Mucosa of descending colon (tissue), 3 donors: ENCODE measurements around the gene CATSPERZ. TPM values are rescaled to one million over a fixed set of nuclear protein-coding genes. Genes with fewer than 3 reads are reported as not detected.

ENCODE experiments used
- ATAC-seq: fragments of 200-7000 bp; cut with Tn5 transposase; one replicate; pipeline ENCODE4 v1.9.1; 2020; ENCODE audit warnings: mild to moderate bottlenecking, moderate library complexity
- DNase-seq, 3 donors: peaks; one replicate each; pipeline ENCODE4 v3.0.0-alpha.2; 2020
- H3K36me3 ChIP-seq: fragments of 200-600 bp; one replicate; pipeline ENCODE4 v1.8.0; 2021; ENCODE audit warnings: low read depth, mild to moderate bottlenecking
- H3K4me1 ChIP-seq: fragments of 200-600 bp; one replicate; pipeline ENCODE4 v1.8.0; 2021; ENCODE audit warnings: low read depth, mild to moderate bottlenecking
- H3K4me3 ChIP-seq: fragments of 200-600 bp; one replicate; pipeline ENCODE4 v1.8.0; 2021; ENCODE audit warnings: mild to moderate bottlenecking
- H3K9me3 ChIP-seq: fragments of 200-600 bp; one replicate; pipeline ENCODE4 v1.8.0; 2021; ENCODE audit warnings: mild to moderate bottlenecking
- CTCF ChIP-seq: fragments of 200-600 bp; IDR thresholded peaks from one replicate; pipeline ENCODE4 v1.8.0; 2022; ENCODE audit warnings: antibody characterized with exemption, mild to moderate bottlenecking
- intact Hi-C, 2 donors: fragments of 100-400 bp; cut with DNase I in 1 of 2; cut with micrococcal nuclease in 1 of 2; formaldehyde crosslinking; loops; one replicate each; pipeline versions ENCODE4 v1.11.0 to v1.11.1; 2022; cut with DNase I, micrococcal nuclease
- total RNA-seq, 3 donors: library from RNA; stranded (reverse); fragmentation: NEBNext Ultra II Directional in 2 of 3; extraction: Animal tissue kit (Norgen Biotek cat#: 25700) in 2 of 3; gene quantifications; one replicate each; pipeline versions ENCODE4 v1.2.1 to v1.2.4, GENCODE V29; 2021 to 2023
- donor health status: DM: no; HTN: no; CAD: no; lungs with moderate emphysema.
- donor health status: DM: no; HTN: no; CAD: no.
- donor health status: DM: no; HTN: yes; CAD: no.

Gene CATSPERZ
- total RNA-seq, 3 donors from 2014 or later, result not detected

GRCh38 chr11:64285885-64286800, 14.0 kb upstream of the CATSPERZ start:
- peak overlapping the region; percentile 53 for H3K4me3 ChIP-seq
- H3K4me1 ChIP-seq, result peaks cover 28% of the 10 kb centered on the region
- peak; percentile 24 for ATAC-seq
- intact Hi-C loops, result no loop called here
- no peak for TF ChIP-seq CTCF
- DNase-seq, result peak in 2 of 3 donors; percentile 55 to 70
- no peaks in the 10 kb centered on the region for H3K9me3 ChIP-seq
- no peaks in the 10 kb centered on the region for H3K36me3 ChIP-seq

GRCh38 chr11:64286801-64287159, 13.4 kb upstream of the CATSPERZ start:
- H3K36me3 ChIP-seq, result no peaks in the 10 kb centered on the region
- no peaks in the 10 kb centered on the region for H3K9me3 ChIP-seq
- peaks cover 33% of the 10 kb centered on the region for H3K4me1 ChIP-seq
- ATAC-seq (no peak), DNase-seq (no peak)
- intact Hi-C loops, result no loop called here
- TF ChIP-seq CTCF, result no peak
- no peak overlapping the region for H3K4me3 ChIP-seq

- no peaks in the 10 kb centered on the region for H3K36me3 ChIP-seq
- H3K9me3 ChIP-seq, result no peaks in the 10 kb centered on the region
- TF ChIP-seq CTCF, result no peak
- H3K4me3 ChIP-seq, result no peak overlapping the region
- DNase-seq, result no peak
- ATAC-seq, result no peak
- peaks cover 35% of the 10 kb centered on the region for H3K4me1 ChIP-seq
- intact Hi-C loops, result no loop called here
Observed at GRCh38 chr11:64287676-64288352, 12.3 kb upstream of the CATSPERZ start.

GRCh38 chr11:64288353-64288750, 11.8 kb upstream of the CATSPERZ start:
- no peak overlapping the region for H3K4me3 ChIP-seq
- intact Hi-C loops, result no loop called here
- H3K4me1 ChIP-seq, result peaks cover 30% of the 10 kb centered on the region
- H3K9me3 ChIP-seq, result no peaks in the 10 kb centered on the region
- ATAC-seq (no peak), DNase-seq (no peak)
- no peaks in the 10 kb centered on the region for H3K36me3 ChIP-seq
- TF ChIP-seq CTCF, result no peak

GRCh38 chr11:64289002-64289564, 11.1 kb upstream of the CATSPERZ start:
- Histone ChIP-seq H3K4me3 (no peak overlapping the region), H3K4me1 (peaks cover 22% of the 10 kb centered on the region), H3K9me3 (no peaks in the 10 kb centered on the region), H3K36me3 (no peaks in the 10 kb centered on the region)
- no peak for TF ChIP-seq CTCF
- ATAC-seq (no peak), DNase-seq (no peak)
- intact Hi-C loops, result no loop called here
